ENCODE measurements around the gene PRIM2.
"Not testable (repeated sequence)": the region's sequence is repeated elsewhere in the genome, so short reads cannot be mapped to it uniquely, and the experiment has no call there.

DNA sequence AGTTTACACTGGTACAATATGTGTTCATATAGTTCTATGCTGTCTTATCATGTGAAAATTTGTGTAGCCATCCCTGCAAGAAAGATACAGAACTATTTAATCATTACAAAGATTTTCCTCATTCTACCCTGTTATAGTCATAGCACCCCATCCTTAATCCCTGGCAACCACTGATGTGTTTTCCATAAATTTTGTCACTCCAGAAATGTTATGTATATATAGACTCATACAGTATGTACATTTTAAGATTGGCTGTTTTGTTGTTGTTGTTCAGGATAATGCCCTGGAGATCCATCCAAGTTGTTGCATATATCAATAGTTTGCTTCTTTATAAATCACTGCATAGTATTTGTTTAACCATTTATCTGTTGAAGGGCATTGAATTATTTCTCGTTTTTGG is 163.7 kb downstream of the PRIM2 start:
- TF ChIP-seq MTA2 (IDR thresholded peaks at IDR 0.05; ENCODE audit: low read depth); DNMT1 (IDR thresholded peaks at IDR 0.05); SRSF9 (IDR thresholded peaks at IDR 0.05; ENCODE audit: borderline replicate concordance, low read depth, low read length); SMC3 (conservative IDR thresholded peaks at IDR 0.05; ENCODE audit: insufficient read depth, low read depth, low read length); EWSR1 (IDR thresholded peaks at IDR 0.05; ENCODE audit: borderline replicate concordance, low read depth, partially characterized antibody); BRCA1 (IDR thresholded peaks at IDR 0.05); BRCA1 (CRISPR knock-in tag; IDR thresholded peaks at IDR 0.05); SIRT6 (IDR thresholded peaks at IDR 0.05; ENCODE audit: low read depth, low read length); CHD2 (IDR thresholded peaks at IDR 0.05; ENCODE audit: low read depth, low read length); GABPA (tag; conservative IDR thresholded peaks at IDR 0.05; ENCODE audit: low read depth); HNRNPK (IDR thresholded peaks at IDR 0.05; ENCODE audit: low read depth, low read length, poor library complexity, severe bottlenecking): not testable (repeated sequence)
- TF ChIP-seq, protein P1, sequence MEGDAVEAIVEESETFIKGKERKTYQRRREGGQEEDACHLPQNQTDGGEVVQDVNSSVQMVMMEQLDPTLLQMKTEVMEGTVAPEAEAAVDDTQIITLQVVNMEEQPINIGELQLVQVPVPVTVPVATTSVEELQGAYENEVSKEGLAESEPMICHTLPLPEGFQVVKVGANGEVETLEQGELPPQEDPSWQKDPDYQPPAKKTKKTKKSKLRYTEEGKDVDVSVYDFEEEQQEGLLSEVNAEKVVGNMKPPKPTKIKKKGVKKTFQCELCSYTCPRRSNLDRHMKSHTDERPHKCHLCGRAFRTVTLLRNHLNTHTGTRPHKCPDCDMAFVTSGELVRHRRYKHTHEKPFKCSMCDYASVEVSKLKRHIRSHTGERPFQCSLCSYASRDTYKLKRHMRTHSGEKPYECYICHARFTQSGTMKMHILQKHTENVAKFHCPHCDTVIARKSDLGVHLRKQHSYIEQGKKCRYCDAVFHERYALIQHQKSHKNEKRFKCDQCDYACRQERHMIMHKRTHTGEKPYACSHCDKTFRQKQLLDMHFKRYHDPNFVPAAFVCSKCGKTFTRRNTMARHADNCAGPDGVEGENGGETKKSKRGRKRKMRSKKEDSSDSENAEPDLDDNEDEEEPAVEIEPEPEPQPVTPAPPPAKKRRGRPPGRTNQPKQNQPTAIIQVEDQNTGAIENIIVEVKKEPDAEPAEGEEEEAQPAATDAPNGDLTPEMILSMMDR (IDR thresholded peaks at IDR 0.05 in 2 of 3, conservative IDR thresholded peaks at IDR 0.05 in 1 of 3; ENCODE audit: insufficient read depth in 2 of 3, low read depth in 1 of 3, low read length in 3 of 3) = not testable (repeated sequence)
- TF ChIP-seq, protein P2, sequence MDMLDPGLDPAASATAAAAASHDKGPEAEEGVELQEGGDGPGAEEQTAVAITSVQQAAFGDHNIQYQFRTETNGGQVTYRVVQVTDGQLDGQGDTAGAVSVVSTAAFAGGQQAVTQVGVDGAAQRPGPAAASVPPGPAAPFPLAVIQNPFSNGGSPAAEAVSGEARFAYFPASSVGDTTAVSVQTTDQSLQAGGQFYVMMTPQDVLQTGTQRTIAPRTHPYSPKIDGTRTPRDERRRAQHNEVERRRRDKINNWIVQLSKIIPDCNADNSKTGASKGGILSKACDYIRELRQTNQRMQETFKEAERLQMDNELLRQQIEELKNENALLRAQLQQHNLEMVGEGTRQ (CRISPR knock-in tag; IDR thresholded peaks at IDR 0.05) = not testable (repeated sequence)
